ENCODE data around the gene TCOF1.

DNA sequence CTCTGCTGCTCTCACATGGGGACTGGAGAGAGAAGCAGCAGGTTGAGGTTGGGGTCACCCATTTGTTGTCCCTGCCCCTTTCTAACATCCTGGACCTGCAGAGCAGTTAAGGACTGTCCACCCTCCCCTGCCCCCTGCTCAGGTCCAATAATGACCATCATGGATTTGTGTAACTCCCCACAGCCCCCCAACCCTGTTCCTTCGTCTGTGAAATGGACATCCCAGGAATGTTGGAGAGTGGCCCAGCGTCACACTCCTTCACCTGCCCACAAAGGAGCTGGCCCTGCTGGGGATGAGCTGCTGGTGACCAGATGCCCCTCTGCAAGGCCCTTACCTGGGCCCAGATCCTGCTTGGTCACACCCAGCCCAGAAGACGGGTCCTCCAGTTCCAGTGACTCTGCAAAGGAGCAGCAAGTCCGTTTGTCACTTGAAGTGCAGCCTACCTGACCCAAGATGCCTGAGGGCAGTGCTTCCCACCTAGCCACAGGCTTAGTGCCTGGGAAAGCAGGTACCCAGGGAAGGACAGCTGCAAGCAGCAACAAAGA, 44.8 kb downstream of the TCOF1 start:
- TF ChIP-seq GATA2 (IDR thresholded peaks at IDR 0.05; ENCODE audit: low read depth, low read length) (no peak), GATA3 (IDR thresholded peaks at IDR 0.05; ENCODE audit: low read depth, low read length) (no peak)
